Activated T-helper 2 cell treated with anti-CD3 and anti-CD28 coated beads, Interferon-gamma antibody, Interleukin-2, Interleukin-4, amounts not matched to agents 10 μg/mL and 5 μg/mL and 100 μg/mL, durations not matched to agents 14 hours and 24 hours and 36 hours (primary cell): ENCODE measurements around the gene MTCH1. TPM values are rescaled to one million over a fixed set of nuclear protein-coding genes. Genes with fewer than 3 reads are reported as not detected.

Source experiments
- DNase-seq: peaks from one replicate; pipeline ENCODE4 v3.0.0; 2021; ENCODE audit warnings: low spot score
- H3K27ac Mint-ChIP-seq: one replicate; pipeline ENCODE4 v1.8.0; 2021; ENCODE audit warnings: mixed read lengths
- H3K27me3 Mint-ChIP-seq: one replicate; pipeline ENCODE4 v1.8.0; 2021; ENCODE audit warnings: low read depth, mixed read lengths
- H3K36me3 Mint-ChIP-seq: one replicate; pipeline ENCODE4 v1.8.0; 2021; ENCODE audit warnings: low read depth, mixed read lengths
- H3K4me1 Mint-ChIP-seq: one replicate; pipeline ENCODE4 v1.8.0; 2021; ENCODE audit warnings: low read depth, mixed read lengths
- H3K4me3 Mint-ChIP-seq: one replicate; pipeline ENCODE4 v1.8.0; 2021; ENCODE audit warnings: low read depth, mild to moderate bottlenecking, moderate library complexity, mixed read lengths
- H3K9me3 Mint-ChIP-seq: one replicate; pipeline ENCODE4 v1.8.0; 2021; ENCODE audit warnings: mixed read lengths
- intact Hi-C: fragments of 100-400 bp; cut with micrococcal nuclease; formaldehyde crosslinking; loops from one replicate; pipeline ENCODE4 v1.15.1; 2023
- total RNA-seq: library from RNA; stranded (reverse); gene quantifications from 2 replicates; pipeline ENCODE4 v1.2.3, GENCODE V29; 2022

Gene MTCH1
- total RNA-seq, 1 donor from 2014 or later: 117 TPM

DNA sequence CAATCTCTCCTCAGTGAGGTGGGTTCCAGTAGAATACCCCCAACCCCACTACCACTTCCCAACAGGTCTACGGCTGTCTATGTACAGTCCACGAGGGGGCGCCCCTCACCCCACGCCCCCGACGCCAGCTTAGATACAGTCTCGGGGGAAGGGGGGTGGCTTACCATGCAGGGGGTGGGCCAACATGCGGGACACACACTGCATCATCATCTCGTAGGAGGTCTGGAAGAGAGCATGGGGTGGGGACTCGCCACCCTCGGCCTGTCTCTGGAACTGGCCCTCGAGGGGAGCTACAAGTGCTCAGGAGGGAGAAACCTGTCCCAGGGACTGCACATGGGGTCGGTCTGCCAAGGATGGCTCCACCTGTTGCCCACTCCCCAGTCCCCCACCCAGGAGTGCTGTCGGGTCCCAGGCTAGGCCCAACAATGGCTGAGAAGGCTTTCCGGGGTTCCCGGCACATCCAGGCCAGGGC is 8.5 kb downstream of the MTCH1 start:
- Mint-ChIP-seq H3K4me3 (no peak overlapping the region), H3K9me3 (no peaks in the 10 kb centered on the region), H3K27ac (no peak overlapping the region), H3K36me3 (peaks cover 82% of the 10 kb centered on the region), H3K4me1 (peaks cover 20% of the 10 kb centered on the region), H3K27me3 (no peaks in the 10 kb centered on the region)
- intact Hi-C loops: no loop called here
- DNase-seq: no peak

DNA sequence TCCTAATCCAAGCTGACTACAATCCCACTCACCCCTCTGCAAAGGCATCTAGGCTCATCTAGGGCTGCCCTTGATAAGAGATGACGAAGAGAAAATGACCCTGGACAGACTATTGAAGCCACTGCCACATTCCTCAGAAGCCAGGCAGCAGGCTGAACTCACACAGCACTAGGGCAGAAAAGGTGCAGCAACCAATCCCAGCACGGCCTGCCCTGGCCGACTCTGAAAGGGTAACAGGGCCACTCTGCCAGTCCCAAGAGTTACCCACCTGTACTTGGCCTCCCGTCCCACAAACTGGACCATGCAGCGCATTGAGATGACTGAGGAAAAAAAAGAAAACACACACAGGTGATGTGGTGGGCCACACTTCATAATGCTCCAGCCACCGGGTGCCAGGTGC is 9.1 kb downstream of the MTCH1 start:
- intact Hi-C loops: no loop called here
- no peak overlapping the region for H3K4me3 Mint-ChIP-seq

DNA sequence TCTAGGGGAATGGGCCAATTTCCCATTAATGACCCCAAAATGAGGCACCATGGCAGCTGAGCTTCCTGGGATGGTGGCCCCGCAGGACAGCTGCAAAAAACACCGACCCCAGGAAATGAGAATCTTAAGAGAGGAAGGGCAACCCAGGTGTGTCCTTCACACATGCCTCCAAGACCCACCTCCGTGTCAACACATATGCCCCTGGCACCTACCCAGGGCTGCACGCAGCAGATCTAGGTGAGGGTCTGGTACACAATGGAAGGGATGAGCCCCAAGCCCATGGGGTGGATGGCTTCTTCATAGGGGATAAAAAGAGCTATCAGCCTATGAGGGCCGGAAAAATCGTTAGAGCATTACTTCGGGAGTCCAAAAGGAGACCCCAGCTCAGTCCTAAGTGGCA is 9.5 kb downstream of the MTCH1 start:
- intact Hi-C loops: no loop called here
- no peaks in the 10 kb centered on the region for H3K9me3 Mint-ChIP-seq
- H3K4me3 Mint-ChIP-seq: no peak overlapping the region
- no peaks in the 10 kb centered on the region for H3K27me3 Mint-ChIP-seq
- peaks cover 14% of the 10 kb centered on the region for H3K4me1 Mint-ChIP-seq
- no peak for DNase-seq
- peaks cover 85% of the 10 kb centered on the region for H3K36me3 Mint-ChIP-seq
- no peak overlapping the region for H3K27ac Mint-ChIP-seq

More for the DNA sequence above, 9.1 kb downstream of the MTCH1 start:
- no peak for DNase-seq
- Mint-ChIP-seq H3K27me3 (no peaks in the 10 kb centered on the region), H3K9me3 (no peaks in the 10 kb centered on the region), H3K36me3 (peaks cover 85% of the 10 kb centered on the region), H3K27ac (no peak overlapping the region), H3K4me1 (peaks cover 18% of the 10 kb centered on the region)

DNA sequence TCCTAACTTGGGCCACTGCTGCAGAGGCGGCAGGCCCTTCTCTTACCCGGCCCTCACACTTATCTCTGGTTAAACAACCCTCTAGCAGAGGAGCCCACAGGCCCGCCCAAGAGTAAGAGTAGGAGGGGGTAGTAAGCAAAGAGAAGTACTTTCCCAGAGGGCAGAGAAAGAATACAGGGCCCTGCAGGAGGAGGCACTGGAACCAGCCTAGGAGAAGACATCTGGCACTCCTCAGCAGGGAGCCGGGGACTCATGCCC is 10.1 kb downstream of the MTCH1 start:
- intact Hi-C loops: no loop called here
- Mint-ChIP-seq H3K36me3 (peaks cover 88% of the 10 kb centered on the region), H3K27ac (no peak overlapping the region), H3K4me1 (peaks cover 13% of the 10 kb centered on the region), H3K27me3 (no peaks in the 10 kb centered on the region), H3K9me3 (no peaks in the 10 kb centered on the region), H3K4me3 (no peak overlapping the region)
- no peak for DNase-seq

DNA sequence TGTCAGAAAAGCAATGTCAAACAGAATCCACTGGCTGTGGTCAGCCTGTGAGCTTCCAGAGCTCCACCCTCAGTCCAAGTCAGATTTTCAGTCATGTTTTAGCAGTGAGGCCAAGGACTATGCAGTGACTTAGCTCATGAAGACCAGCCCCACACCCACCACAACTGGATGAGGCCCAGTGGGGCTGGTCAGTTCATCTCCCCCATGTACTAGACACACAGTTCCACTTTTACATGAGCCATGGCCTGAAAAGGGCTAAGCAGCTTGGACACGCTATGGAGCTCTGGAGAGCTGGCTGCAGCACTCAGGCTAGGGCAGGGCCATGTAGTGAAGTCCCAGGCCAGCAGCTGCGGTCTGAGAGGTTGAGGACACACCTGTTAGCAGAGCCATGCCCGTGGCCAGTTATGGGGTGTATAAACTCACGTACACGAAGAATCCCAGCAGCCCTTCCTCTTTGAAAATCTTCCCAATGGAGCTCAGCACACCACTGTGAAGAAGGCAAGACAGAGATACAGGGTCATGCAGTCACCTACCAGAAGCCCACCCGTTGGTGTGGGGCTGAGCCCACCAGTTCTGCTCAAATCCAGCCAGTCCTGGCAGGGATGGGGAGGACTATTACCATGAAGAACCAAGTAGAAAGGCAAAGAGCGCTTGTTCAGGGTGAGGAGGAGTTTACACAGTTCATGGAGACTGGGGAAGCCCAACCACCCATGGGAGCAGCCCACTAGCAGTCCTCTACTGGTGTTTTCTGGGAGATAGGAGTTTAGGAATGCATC is 10.6 kb downstream of the MTCH1 start:
- Mint-ChIP-seq H3K36me3 (peaks cover 90% of the 10 kb centered on the region), H3K9me3 (no peaks in the 10 kb centered on the region), H3K27me3 (no peaks in the 10 kb centered on the region), H3K27ac (no peak overlapping the region), H3K4me1 (peaks cover 9% of the 10 kb centered on the region), H3K4me3 (no peak overlapping the region)
- no peak for DNase-seq
- intact Hi-C loops: no loop called here

DNA sequence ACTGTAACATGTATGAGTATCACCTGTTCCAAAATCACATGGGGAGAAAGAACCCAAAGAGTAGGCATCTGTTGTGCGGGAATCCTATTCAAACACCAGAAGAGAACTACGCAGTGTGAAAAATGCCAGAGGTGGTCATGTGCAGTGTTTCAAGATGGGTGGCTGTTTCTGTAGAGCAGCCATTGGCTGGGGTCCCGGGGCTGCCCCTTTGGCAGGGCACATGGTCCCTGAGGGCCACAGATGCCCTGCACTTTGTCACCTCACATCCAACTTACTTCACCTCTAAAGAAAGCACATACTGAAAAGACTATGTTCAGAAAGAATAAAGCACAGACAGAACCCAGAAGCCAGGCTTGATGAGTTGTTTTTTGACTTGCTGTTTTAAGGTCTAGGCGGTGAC is 12.3 kb downstream of the MTCH1 start:
- Mint-ChIP-seq H3K36me3 (peaks cover 91% of the 10 kb centered on the region), H3K27me3 (no peaks in the 10 kb centered on the region), H3K4me3 (no peak overlapping the region), H3K27ac (no peak overlapping the region), H3K9me3 (no peaks in the 10 kb centered on the region), H3K4me1 (peaks cover 2% of the 10 kb centered on the region)
- intact Hi-C loops: no loop called here
- DNase-seq: no peak

DNA sequence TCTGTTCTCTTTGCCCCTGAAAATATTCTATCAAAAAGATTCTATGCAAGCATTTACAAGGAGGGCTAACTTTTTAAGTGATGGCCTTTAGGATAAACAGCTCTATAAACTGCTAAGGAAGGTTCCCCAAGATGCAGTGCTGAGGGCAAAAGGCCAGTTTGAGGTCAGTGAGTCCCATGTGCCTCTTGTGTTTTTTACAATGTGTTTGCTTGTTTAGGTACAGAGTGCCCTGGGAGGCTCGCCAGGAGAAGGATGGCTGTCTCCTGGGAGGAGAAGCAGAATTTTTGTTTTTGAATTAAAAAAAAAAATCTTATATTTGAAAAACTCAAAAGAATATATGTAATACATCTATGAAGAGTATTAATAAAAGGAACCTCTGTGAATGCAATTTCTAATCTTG is 12.8 kb downstream of the MTCH1 start:
- Mint-ChIP-seq H3K36me3 (peaks cover 92% of the 10 kb centered on the region), H3K27ac (no peak overlapping the region), H3K27me3 (no peaks in the 10 kb centered on the region), H3K4me3 (no peak overlapping the region), H3K4me1 (peaks cover 2% of the 10 kb centered on the region), H3K9me3 (no peaks in the 10 kb centered on the region)
- DNase-seq: no peak
- intact Hi-C loops: no loop called here

DNA sequence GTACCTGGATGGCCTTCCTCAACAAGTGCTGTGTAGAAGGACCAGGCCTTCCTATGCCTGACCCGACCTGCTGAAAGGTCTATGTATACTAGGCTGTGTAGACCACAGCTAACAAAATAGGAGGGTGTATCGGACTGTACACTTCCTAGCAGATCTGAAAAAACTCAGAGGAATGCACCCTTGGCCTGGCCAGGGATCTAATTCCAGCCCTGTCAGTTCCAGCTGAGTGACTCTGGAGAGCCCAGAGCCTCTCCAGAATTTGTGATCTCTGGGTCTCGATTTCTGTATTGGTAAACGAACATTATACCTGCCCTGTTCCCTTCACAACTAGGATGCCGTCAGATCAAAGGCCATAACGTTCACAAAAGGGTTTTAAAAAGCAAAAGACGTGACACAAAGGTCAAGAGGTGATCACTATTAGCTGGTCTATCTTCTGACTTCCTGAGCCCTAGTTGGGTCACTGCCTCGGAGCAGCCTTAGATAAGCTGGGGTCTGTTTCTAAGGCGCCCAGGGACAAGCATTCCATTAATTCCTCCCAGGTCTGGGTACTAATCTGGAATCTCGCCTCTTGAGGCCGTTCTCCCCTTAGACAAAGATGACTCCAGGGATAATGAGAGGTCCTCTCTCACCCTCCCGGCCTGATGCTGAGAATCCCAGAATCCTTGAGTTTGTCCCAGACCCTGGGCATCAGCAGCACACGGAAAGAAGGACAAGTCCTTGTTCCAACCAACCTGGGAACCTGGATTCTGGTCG is 13.9 kb downstream of the MTCH1 start:
- no peaks in the 10 kb centered on the region for H3K27me3 Mint-ChIP-seq
- H3K4me3 Mint-ChIP-seq: no peak overlapping the region
- no peaks in the 10 kb centered on the region for H3K9me3 Mint-ChIP-seq
- intact Hi-C loops: no loop called here
- no peaks in the 10 kb centered on the region for H3K4me1 Mint-ChIP-seq
- no peak for DNase-seq
- H3K36me3 Mint-ChIP-seq: peaks cover 91% of the 10 kb centered on the region
- H3K27ac Mint-ChIP-seq: no peak overlapping the region

DNA sequence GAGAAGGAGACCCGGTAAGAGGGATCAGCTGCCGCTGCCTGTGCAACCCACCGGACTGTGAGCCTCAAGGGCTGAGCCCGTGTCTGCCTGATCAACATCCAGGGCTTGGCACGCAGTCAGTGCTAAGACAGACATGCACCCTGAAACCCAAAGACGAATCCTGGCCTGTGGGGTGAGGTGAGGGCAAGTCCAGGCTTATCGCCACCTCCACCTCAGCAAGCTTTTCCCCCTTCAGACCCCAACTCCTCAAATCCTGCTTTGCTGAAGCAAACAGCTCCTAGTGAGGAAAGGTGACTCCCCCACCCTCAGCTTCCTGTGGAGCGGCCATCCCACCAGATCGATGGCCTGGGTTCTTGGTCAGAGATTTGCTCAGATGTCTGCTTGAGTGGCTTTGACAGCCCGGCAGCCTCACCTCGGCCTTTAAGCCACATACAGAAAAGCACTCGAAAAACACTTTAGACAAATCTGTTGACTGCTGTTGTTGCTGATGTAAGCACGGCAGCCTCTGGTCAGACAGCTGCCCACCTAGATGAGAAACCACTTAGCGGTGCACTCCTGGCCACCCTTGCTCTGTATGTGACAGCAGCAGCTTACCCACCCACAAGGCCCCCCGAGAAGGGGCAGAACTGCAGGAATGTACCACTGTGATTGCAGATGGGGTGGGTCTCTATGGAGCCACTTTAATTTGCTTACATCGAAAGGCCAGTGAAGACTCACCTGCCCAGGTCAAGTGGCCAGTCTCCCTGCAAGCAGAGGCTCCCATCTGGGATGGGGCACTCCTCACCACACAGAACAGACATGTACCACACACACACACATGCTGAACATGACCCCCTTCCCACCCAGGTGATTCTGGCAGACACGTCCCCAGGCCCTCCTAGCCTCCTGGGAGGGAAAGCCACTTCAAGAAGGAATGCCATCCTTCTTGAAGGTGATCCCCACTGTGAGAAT is 14.8 kb downstream of the MTCH1 start:
- H3K4me1 Mint-ChIP-seq: no peaks in the 10 kb centered on the region
- H3K27ac Mint-ChIP-seq: no peak overlapping the region
- H3K4me3 Mint-ChIP-seq: no peak overlapping the region
- peaks cover 89% of the 10 kb centered on the region for H3K36me3 Mint-ChIP-seq
- intact Hi-C loops: no loop called here
- no peaks in the 10 kb centered on the region for H3K9me3 Mint-ChIP-seq
- no peak for DNase-seq
- no peaks in the 10 kb centered on the region for H3K27me3 Mint-ChIP-seq

DNA sequence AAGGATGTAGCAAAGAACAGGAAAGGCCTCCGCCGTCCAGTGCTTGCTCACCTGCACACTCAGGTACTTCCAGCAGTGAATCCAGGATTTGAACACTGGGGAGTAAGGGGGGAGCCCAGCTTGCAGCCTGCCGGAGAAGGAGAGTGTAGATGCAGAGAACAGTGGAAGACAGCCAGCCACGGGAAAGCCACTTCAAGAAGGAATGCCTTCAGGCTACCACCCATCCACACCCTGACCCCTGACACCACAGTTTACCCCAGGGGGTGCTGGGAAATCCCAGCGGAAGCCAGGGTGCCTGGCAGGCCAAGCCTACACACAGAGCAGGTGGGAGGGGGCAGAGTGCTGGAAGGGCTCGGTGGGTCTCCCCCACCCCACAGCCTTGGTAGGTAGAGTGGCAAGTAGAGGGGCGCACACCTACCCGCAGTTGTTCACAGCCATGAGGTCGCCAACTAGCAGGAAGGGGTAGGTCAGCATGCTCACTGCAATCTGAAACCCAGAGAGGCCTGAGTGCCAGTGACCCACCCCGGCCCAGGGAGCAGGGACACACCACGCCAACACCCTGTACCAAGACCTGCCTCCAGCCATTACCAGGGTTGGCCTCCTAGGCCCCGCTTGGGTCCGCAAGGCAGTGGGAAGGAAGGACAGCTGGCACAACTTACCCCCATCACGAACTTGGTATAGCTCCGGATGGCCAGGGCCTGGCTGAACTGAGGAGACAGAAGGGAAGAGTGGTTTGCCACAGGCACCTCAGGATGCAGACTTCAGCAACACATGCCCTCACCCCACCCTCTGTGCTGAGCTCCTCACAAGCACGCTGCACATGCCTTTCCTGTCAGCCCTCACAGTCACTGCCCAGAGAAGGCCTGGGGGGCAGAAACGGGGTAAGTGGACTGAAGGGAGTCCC is 15.8 kb downstream of the MTCH1 start:
- no peak overlapping the region for H3K4me3 Mint-ChIP-seq
- DNase-seq: no peak
- no peak overlapping the region for H3K27ac Mint-ChIP-seq
- no peaks in the 10 kb centered on the region for H3K4me1 Mint-ChIP-seq
- intact Hi-C loops: no loop called here
- H3K27me3 Mint-ChIP-seq: no peaks in the 10 kb centered on the region
- H3K9me3 Mint-ChIP-seq: no peaks in the 10 kb centered on the region
- H3K36me3 Mint-ChIP-seq: peaks cover 82% of the 10 kb centered on the region

DNA sequence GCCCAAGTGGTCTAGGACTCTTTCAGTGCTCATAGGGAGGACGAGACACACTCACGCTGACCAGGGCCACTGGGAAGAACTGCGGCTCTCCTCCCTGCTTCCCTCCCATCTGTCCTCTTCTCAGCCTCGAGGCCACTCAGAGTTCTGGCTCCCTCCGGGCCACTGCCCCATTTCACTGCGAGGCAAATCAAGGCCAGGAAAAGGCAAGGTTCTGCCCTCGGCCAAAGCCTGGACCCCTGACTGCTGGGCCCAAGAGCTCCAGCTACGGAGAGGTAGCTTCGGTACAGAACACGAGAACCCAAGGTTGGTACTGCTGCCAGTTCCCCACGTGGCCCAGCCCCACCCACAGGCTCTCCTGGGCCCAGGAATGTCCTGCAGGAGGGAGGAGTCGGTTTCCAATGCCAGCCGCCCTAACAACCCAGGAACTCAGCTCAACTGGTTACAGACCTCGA is 16.7 kb downstream of the MTCH1 start:
- no peaks in the 10 kb centered on the region for H3K27me3 Mint-ChIP-seq
- intact Hi-C loops: no loop called here
- peaks cover 74% of the 10 kb centered on the region for H3K36me3 Mint-ChIP-seq
- H3K4me3 Mint-ChIP-seq: no peak overlapping the region
- no peak overlapping the region for H3K27ac Mint-ChIP-seq
- H3K9me3 Mint-ChIP-seq: no peaks in the 10 kb centered on the region
- DNase-seq: no peak
- H3K4me1 Mint-ChIP-seq: peaks cover 3% of the 10 kb centered on the region
